ENCODE measurements around the gene ATF7IP2.

GRCh38 chr16:10390330-10390729 is 4.5 kb downstream of the ATF7IP2 start:
- TF ChIP-seq EP300 (IDR thresholded peaks at IDR 0.05; ENCODE audit: low read depth in 2 of 2, low read length in 2 of 2) = no peak
- no peak for TF ChIP-seq EP300 (CRISPR knock-in tag; IDR thresholded peaks at IDR 0.05; ENCODE audit: borderline replicate concordance)
- no peak for TF ChIP-seq PCBP1 (IDR thresholded peaks at IDR 0.05; ENCODE audit: borderline replicate concordance, low read depth, low read length)
